ENCODE measurements around the gene GBA2.
A peak's percentile ranks its signal among the peaks of the same experiment; 100 is the strongest.

GBA2 gene

DNA sequence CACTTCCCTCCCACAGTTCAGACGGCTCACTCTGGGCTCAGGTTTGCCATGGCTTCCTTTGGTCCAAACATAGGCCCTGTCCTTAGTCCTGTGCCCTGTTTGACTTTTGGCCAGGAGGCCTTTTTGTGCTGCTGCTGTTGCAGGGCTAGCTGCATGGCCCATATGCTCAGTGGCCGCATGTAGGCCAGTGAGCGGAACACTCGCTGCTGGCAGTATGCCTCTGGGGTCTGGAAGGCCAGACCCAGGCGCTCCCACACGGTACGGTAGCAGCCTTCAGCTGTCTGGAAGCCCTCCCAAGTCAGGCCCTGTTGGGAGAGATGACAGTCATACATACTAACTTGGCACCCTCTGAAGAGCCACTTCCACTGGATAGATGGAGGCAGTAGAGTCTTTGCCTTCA is 11.9 kb downstream of the GBA2 start:
- DNase-seq (ENCODE audit: low spot score): no peak

DNA sequence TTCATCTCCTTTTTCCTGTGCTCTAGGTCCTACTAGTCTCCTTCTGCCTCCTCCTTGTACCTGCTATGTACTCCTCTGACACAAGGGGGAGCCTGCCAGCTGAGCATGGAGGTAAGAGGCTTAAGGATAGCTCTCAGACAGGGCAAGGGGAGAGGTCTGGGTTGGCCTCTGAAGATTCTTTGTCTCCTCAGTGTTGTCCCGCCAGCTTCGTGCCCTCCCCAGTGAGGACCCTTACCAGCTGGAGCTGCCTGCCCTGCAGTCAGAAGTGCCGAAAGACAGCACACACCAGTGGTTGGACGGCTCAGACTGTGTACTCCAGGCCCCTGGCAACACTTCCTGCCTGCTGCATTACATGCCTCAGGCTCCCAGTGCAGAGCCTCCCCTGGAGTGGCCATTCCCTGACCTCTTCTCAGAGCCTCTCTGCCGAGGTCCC is 12.8 kb downstream of the GBA2 start:
- peak; percentile 73 for DNase-seq (ENCODE audit: low spot score)

DNA sequence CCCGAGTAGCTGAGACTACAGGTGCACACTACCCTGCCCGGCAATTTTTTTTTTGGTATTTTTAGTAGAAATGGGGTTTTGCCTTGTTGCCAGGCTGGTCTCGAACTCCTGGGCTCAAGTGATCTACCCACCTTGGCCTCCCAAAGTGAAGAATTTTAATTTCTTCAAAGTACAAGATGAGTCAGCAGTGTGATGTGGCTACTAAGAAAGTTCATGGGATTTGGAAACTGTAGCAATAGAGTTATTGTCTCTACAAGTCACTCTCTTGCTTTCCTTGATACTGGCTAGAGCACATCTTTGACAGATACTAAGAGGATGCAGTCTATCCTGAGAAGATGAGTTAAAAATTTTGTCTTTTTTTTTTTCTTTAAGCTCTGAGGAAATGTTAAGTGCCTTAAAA is 14.9 kb downstream of the GBA2 start:
- DNase-seq (ENCODE audit: low spot score): no peak

DNA sequence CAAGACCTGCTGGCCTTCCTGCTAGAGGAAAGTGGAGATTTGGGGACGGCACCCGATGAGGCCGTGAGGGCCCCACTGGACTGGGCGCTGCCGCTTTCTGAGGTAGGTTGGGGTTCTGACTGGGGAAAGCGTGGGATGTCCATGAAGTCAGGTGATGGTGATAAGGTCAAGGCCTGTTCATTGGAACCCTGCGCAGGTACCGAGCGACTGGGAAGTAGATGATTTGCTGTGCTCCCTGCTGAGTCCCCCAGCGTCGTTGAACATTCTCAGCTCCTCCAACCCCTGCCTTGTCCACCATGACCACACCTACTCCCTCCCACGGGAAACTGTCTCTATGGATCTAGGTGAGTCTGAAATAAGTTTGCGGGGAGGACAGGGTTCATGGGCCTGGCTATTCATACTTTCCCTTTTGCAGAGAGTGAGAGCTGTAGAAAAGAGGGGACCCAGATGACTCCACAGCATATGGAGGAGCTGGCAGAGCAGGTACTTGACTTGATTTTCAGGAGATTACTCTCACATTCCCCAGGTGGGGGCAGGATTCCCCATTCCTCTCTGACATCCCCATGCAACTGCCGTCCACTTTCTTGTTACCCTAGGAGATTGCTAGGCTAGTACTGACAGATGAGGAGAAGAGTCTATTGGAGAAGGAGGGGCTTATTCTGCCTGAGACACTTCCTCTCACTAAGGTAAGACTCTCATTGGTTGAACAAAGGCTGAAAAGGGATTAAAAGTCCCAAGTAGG is 16.1 kb downstream of the GBA2 start:
- DNase-seq (ENCODE audit: low spot score): peak; percentile 53

DNA sequence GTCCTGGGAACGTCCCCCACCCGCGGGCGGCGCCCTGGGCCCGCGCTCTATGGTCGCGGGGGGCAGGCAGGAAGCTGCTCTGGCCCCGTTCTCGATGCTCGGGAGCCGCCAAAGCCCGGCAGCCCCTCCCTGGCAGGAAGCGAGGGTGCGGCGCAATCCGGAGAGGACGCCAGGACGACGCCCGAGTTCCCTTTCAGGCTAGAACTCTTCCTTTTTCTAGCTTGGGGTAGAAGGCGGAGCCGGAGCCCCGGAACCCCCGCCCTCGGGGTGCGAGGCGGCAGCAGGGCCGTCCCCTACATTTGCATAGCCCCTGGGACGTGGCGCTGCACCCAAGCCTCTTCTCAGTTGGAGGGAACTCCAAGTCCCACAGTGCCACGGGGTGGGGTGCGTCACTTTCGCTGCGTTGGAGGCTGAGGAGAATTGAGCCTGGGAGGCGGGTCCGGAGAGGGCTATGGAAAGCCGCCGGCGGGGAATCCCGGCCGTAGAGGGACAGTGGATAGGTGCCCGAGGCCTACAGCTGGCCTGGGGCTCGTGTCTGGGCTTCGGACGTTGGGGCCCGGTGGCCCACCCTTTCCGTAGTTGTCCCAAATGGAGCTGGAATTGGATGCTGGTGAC is 16.7 kb downstream of the GBA2 start, which contains the start of the genes CREB3 and TLN1:
CREB3 (plus strand) TSS at position 482 of the 615 bp plus-strand sequence; CDS start at position 589, 107 bp downstream.
TLN1 (minus strand) TSS at position 11 of the 615 bp plus-strand sequence. CDS start 6,501 bp downstream, outside the sequence.
- peak; percentile 95 for DNase-seq (ENCODE audit: low spot score)

DNA sequence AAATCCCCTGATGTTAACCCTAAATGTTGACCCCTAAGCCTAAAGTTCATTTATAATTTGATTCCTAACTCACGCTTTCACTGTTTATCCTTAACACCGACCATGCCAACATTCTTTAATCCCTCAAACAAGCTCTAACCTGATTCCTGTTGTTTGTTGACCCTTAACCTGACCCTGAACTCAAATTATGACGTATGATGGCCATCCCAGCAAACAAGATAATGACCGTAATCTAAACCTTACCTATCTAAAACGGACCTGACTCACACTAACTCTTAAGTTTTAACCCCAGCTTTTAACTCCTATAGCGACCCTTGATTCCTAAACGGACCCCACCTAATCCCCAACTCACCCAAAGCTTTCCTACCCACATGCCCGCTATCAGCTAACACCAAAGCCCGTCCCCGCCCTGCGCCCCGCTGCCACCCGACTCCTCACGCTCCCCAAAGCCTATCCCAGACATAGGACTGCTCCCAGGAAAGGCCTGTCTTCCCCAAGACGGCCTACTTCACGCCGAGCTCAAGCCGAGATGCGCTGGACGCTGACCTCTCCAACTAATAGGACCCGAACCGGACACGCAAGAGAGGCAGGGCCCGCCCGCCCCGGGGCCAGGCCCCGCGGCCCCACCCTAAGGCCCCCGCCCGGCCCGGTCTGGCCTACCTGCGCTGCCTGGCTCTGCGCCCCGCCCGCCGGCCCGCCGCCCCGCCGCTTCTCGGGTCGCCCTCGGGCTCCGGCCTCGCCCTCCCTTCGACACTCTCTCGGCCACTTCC is 17.4 kb downstream of the GBA2 start:
- DNase-seq (ENCODE audit: low spot score): no peak

DNA sequence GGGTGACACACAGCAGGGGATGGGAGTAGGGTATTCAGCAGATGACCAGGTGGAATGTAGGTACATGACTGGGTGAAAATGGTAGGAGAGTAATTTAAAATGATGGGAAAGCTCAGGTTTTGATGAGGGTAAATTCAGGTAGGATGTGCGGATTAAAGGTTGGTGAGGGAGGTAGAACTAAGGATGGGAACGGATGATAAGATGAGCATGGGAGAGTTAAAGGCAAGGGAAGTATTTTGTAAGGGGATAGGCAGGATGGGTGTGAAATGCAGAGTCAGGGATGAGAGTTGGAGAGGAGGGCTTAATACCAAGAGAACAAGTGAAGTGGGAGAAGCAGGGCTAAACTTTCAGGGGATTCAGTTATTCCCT is 18.6 kb downstream of the GBA2 start:
- DNase-seq (ENCODE audit: low spot score): no peak

DNA sequence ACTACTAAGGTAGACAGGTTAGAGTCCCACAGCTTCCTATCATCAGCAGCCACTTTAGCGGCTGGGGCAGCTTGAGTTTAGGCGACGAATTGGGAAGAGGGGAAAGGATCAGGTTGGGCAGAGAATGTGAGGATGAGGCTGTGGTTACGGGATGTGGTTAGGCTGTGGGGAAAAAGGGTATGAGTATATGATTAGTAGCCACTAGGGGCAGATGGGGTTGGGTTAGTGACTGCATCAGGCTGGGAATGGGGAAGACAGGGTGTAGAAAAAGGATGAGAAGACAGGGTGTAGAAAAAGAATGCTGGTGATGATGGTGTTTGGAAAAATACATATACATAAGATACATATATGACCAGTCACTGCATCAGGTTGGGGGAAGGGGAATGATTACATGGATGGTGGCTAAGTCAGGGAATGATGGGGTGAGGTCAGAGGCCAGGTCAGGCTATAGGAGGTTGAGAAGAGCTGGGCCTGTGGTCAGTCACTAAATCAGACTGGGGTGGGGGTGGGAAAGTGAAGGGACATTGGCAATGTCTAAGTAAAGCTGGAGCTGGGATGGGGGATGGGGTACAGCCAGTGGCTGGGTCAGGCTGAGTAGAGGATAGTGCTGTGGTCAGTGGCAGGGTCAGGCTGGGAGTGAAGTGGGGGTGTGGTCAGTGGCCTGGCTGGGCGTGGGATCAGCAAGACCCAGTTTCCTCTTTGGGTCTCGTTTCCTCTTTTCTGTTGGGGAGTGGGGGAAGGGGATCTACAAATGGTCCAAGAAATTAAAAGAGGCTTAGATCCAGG is 19.1 kb downstream of the GBA2 start:
- DNase-seq (ENCODE audit: low spot score): peak; percentile 86

DNA sequence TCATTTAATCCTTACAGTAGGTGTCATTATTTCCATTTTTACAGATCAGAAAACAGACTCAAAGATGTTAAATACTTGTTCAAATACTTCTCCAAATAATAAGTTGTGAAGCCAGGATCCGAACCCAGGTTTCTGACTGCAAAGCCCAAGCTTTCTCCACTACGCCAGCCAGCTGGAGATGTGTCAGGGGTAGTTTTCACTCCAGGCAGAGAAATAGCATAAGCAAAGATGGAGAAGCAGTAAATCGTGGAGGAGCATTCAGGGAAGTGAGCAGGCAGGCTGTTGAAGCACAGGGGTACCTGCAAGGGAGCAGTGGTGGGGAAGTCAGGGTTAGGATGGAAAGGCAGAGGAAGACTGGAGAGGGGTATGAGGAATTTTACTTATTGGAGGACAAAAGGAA is 19.9 kb downstream of the GBA2 start:
- DNase-seq (ENCODE audit: low spot score): no peak

DNA sequence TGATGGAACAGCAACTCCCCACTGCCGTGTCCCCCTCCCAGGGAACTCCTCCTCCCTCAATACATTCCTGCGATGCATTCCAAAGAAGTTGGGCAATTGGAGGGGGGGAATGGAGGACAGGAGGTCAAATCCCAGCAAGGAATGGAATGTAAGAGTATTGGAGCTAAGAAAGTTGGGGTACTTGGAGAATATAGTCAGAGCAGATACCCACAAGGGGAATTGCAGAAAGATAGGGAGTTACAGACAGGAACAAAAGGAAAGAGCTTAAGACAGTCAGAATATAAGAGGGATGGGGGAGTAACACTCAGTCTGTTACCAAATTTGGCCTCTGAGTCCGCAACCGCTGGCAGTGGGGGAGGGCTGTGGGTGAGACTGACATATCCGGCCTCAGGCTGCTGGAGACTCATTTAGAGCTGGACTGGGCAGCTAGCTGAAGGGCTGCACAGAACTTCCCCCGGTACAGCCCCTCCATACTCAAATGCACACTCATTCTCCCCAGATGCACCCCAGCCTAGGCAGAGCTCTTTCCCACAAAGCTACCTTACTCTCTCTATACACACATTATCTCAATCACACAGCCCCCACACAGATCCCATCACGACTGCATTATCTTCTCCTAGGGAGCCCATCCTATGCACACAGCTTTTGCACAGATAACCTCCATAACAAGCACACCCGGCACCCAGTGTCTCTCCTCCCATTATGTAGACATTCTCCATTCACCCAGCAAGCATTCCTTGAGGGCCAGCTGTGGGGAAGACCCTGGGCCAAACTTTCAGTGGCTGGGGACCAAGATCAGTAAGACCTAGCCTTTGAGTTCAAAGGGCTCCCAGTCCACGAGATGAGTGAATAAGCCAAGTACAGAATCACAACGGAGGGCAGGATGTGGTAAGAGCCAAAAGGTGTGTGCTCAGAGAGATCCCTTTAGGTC is 20.7 kb downstream of the GBA2 start:
- DNase-seq (ENCODE audit: low spot score): peak; percentile 80

DNA sequence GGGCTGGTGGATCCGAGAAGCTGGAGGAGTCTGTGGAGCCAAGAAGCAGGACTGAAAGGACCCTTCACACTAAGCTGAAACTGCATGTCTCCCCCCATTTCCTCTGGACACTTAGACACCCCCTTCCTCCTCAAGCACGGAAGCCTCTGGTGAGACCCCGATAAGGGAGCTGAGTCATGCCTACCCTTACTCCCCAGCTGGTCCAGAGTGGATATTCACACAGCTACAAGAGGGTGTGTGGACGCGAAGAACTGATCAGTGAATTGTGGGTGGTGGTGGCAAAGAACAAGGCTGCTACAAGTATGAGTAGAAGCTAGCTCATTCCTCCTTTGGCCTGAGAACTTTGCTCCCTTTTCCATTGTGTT is 21.4 kb downstream of the GBA2 start:
- no peak for DNase-seq (ENCODE audit: low spot score)

DNA sequence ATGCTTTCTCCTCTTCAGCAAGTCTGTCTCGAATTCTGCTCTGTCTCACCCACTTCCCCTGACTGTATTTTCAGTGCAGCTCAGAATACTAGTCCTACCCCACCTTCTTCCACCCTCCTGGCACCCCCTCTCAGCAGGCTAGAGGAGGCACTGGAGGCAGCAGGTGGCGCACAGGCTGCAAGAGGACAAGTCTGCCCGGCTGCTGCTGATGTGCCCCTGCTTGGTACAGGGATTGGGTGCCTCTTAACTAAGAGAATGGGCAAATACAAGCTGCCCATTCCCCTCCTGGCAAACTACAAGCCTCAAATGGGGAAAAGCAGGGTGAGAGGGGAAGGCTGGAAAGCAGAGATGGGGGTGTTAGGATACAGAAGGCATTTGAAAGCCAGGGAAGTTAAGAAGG is 22.1 kb downstream of the GBA2 start:
- DNase-seq (ENCODE audit: low spot score): peak; percentile 41

DNA sequence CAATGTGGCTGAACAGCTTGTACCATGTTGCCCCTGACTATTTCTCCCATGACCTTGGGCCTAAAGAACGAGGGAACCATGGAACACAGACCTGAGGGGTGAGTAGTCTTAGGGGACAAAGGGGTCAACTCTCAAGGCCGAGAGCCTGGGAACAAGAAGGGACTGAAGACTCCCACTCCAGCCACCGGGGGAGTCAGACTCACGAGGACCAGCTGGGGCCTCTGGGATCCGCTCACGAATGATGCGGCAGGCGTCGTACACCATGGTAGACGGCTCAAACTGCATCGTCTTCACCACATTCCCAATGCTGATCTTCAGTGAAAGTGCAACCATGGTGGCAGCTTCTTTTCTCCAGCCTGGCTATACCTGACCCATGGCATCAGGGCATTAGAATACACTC is 23.7 kb downstream of the GBA2 start:
- DNase-seq (ENCODE audit: low spot score): no peak

DNA sequence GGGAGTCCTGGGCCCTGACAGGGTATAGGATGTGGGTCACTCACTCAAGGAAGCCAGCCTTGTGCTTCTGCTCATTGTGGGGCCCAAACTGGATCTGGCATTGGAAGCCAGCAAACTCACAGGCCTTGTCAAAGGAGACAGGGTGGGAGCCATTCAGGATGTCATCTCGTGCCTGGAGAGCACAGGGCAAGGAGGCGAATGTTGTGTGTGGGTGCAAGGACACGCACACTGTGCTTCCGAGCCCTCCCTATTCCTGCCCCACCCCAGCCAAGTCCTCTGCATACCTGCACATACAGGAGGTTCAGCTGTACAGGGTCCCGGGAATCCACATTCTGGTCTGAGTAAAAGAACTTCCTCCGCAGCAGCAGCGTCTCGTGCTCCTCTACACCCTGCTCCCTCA is 25.1 kb downstream of the GBA2 start:
- no peak for DNase-seq (ENCODE audit: low spot score)

DNA sequence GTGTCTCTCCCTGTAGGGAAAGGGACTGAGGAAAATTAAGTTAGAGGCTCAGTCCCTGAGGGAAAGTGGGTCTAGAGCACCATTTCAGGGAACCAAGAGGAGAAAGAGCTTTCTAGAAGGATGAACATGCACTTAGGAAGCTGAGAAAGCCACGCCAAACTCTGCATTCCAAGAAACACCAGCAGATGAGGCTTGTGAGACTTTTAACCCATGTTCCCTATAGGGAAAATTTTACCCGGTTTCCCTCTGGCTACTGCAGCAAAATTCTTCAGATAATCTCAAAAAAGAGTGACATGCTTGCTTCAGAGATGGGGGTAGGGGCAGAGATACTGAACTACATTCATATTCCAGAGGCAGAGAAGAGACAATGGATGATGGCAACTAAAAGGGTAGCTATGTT is 25.6 kb downstream of the GBA2 start:
- no peak for DNase-seq (ENCODE audit: low spot score)

DNA sequence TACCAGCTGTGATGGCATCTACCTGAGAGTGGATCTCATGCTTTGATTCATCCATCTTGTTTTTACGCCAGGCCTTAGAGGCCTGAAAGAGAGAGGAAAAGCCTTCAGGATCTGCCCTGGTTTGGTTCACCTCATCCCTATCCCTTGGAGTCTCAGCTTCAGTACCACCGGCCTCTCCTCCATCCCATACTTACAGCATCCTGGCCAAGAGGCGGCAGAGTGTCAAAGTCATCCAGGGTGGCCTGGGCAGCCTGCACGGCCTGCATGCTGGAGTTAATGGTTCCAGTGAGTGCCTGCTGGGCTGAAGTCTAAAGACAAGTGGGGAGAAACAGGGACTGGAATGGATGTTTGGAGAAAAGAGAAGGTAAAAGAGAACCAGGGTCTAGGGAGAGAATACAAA is 29.5 kb downstream of the GBA2 start:
- no peak for DNase-seq (ENCODE audit: low spot score)

DNA sequence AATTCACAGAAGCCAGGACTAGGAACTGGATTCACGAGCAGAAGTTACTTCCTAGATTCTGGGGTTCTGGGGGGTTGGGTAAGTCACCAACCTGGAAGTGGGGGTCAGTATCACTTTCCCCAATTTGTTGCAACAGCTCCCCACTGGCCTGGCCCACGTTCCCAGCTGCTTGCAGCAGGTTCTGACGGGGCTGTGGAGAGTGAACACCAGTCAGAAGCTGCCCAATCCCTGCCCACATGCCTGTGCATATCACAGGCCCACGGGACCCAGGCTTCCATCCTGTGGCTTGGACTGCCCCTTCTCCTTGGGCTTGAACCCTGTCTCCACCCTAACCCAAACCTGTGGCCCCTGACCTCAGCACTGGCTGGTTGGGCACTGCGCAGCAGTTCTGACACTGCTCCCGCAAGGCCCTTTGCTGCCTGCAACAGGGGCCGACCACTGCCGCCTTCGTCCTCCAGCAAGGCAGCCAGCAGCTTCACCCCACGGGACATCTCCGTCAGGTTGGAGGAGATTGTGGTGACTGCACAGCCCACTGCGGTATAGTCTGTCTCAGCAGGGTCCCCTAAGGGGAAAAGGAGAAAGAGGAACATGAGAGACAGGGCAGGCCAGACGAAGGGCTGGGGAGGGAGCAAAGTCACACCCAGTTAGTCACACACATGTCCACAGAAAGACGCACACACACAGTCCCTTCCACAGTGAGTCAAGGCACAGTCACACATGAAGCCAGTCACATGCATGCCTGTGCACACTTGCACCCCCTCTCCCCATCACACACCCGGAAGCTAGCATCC is 30.1 kb downstream of the GBA2 start:
- no peak for DNase-seq (ENCODE audit: low spot score)

DNA sequence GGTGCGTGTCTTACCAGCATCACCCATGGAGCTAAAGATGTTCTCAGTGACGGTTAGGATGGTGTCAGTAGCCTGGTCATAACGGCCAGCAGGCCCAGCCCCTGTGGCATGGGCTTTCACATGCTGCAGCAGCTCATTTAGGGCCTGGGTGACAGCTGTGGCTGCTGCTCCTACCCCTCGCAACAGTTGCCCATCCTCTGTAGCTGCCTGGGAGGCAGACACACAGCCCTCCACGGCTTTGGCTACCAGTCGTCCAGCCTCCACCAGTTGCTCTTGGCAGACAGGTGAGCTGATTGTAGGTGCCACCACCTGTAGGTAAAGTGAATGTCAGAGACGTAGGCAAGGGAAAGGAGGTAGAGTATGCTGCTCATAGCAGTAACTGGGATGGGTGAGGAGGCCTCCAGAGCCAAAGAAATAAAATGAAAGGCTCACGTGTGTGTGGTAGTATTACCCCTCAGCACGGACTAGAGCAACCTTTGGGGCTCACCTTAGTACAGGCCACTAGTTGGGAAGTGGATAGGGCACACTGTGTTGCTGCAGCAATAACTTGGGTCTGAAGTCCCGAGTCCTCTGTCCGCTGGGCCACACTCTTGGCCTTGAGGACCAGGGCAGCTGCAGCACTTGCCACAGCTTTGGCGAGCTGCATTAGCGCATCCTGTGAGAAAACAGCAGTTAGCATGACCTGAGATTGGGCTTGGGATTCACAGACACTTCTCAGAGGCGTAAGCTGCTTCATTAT is 31.7 kb downstream of the GBA2 start:
- DNase-seq (ENCODE audit: low spot score): no peak

DNA sequence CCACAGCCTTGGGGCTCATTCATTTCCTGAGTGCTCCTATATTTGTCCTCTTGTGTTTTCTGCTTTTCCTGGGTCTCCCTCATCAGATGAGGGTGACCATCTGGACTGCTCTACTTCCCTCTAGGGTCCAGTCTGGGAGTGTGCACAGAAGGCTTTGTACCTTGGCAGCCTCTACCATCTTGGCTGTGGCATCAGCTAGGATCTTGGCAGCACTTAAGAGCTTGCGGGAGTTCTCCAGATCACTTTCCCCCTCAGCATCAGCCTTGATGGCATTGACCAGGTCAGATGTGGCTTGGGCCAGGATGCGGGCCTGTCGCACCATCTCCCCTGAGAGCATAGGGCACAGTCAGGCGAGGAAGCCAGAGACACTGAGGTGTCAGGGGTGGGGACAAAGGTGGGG is 32.8 kb downstream of the GBA2 start:
- no peak for DNase-seq (ENCODE audit: low spot score)

All from AG08396 (cell line).